SK-N-SH (cell line): Measurements from ENCODE around the gene GAMT.

Source experiments
- CTCF ChIP-seq: fragments of 200-600 bp; sonication (generic); IDR thresholded peaks from 2 replicates; pipeline ENCODE4 v1.6.1; 2017; ENCODE audit warnings: antibody characterized with exemption, mild to moderate bottlenecking, moderate library complexity
- EP300 ChIP-seq, 2 experiments: IDR thresholded peaks; 2 replicates each; pipeline versions ENCODE4 v1.4.0 to v1.6.1; 2012; ENCODE audit warnings: borderline replicate concordance in 1 of 2, low read depth in 1 of 2, low read length in 1 of 2
- GABPA ChIP-seq: IDR thresholded peaks from 2 replicates; pipeline ENCODE4 v1.4.0; 2012; ENCODE audit warnings: low read depth, mild to moderate bottlenecking
- PBX3 ChIP-seq: IDR thresholded peaks from 2 replicates; pipeline ENCODE4; 2012
- POLR2AphosphoS5 ChIP-seq: IDR thresholded peaks from 2 replicates; pipeline ENCODE4 v1.6.1; 2012; ENCODE audit warnings: low read depth, low read length
- REST ChIP-seq: IDR thresholded peaks from 2 replicates; pipeline ENCODE4 v1.6.1; 2012; ENCODE audit warnings: mild to moderate bottlenecking, low read depth, low read length, moderate library complexity
- RFX5 ChIP-seq: IDR thresholded peaks from 2 replicates; pipeline ENCODE4 v1.6.1; 2012; ENCODE audit warnings: mild to moderate bottlenecking, improper control_type of control experiment, low read length
- SIN3A ChIP-seq: IDR thresholded peaks from 2 replicates; pipeline ENCODE4 v1.6.1; 2012; ENCODE audit warnings: low read depth, mild to moderate bottlenecking, low read length, moderate library complexity, borderline replicate concordance
- SMC3 ChIP-seq: IDR thresholded peaks from 2 replicates; pipeline ENCODE4 v1.6.1; 2012; ENCODE audit warnings: low read depth, low read length, improper control_type of control experiment
- TAF1 ChIP-seq: IDR thresholded peaks from 2 replicates; pipeline ENCODE4 v1.6.1; 2012; ENCODE audit warnings: low read depth, mild to moderate bottlenecking, low read length, moderate library complexity, borderline replicate concordance
- TEAD4 ChIP-seq: IDR thresholded peaks from 2 replicates; pipeline ENCODE4 v1.4.0; 2012; ENCODE audit warnings: mild to moderate bottlenecking, borderline replicate concordance; ENCODE audit not compliant: insufficient read depth
- USF2 ChIP-seq: fragments of 150-350 bp; IDR thresholded peaks from 2 replicates; pipeline ENCODE4 v1.6.1; 2017; ENCODE audit warnings: antibody characterized with exemption, low read length, low read depth, borderline replicate concordance
- ZBTB33 ChIP-seq: IDR thresholded peaks from 2 replicates; pipeline ENCODE4 v1.4.0; 2012; ENCODE audit warnings: low read depth, borderline replicate concordance

GRCh38 chr19:1412995-1413800 lies 11.9 kb upstream of the GAMT start:
- TF ChIP-seq REST (no peak), USF2 (no peak), POLR2AphosphoS5 (no peak), SMC3 (no peak), CTCF (no peak), PBX3 (no peak), EP300 (IDR thresholded peaks at IDR 0.05; ENCODE audit: borderline replicate concordance in 1 of 2, low read depth in 1 of 2, low read length in 1 of 2) (no peak), TEAD4 (no peak), GABPA (no peak), TAF1 (no peak), RFX5 (no peak), SIN3A (no peak), ZBTB33 (no peak)
